ENCODE data around the gene NEK8. TPM values are rescaled to one million over a fixed set of nuclear protein-coding genes. Genes with fewer than 3 reads are reported as not detected.
A peak's percentile ranks its signal among the peaks of the same experiment; 100 is the strongest.

The NEK8 gene
- total RNA-seq (2021; fragmentation: NEBNext Ultra II Directional; extraction: Animal tissue kit (Norgen Biotek cat#: 25700)) (14.9 and 16.8 TPM in 2 replicates), polyA plus RNA-seq (2011; rRNA removed) (23.3 and 23.4 TPM in 2 replicates), polyA minus RNA-seq (2011; rRNA and poly(A)+ RNA removed) (57.7 and 64.5 TPM in 2 replicates)
- 30.0 TPM for polyA plus RNA-seq (2011; cell fraction: cytosol; rRNA removed)
- polyA plus RNA-seq (2011; cell fraction: nucleus; rRNA removed): 57.5 TPM
- 19.9 to 22.9 TPM (median 20.6 TPM) in 4 replicates for polyA plus RNA-seq (2012, experiment 1 of 2)
- 12.2 TPM for polyA plus RNA-seq (2012, experiment 2 of 2)
- polyA plus RNA-seq (2013, experiment 1 of 2): 12.7 TPM
- polyA plus RNA-seq (2013, experiment 2 of 2): 10.6 TPM
- polyA minus RNA-seq (2011; cell fraction: cytosol; rRNA and poly(A)+ RNA removed): 11.2 TPM
- polyA minus RNA-seq (2011; cell fraction: nucleus; rRNA and poly(A)+ RNA removed): 46.1 TPM
- long read RNA-seq, experiment 1, partial matches to known transcripts: 1 of 4 reads
- long read RNA-seq, experiment 1, other reads (novel, unspliced or antisense): 3 of 4 reads
- long read RNA-seq, experiment 2, partial matches to known transcripts: 1 of 3 reads
- long read RNA-seq, experiment 2, other reads (novel, unspliced or antisense): 2 of 3 reads

DNA sequence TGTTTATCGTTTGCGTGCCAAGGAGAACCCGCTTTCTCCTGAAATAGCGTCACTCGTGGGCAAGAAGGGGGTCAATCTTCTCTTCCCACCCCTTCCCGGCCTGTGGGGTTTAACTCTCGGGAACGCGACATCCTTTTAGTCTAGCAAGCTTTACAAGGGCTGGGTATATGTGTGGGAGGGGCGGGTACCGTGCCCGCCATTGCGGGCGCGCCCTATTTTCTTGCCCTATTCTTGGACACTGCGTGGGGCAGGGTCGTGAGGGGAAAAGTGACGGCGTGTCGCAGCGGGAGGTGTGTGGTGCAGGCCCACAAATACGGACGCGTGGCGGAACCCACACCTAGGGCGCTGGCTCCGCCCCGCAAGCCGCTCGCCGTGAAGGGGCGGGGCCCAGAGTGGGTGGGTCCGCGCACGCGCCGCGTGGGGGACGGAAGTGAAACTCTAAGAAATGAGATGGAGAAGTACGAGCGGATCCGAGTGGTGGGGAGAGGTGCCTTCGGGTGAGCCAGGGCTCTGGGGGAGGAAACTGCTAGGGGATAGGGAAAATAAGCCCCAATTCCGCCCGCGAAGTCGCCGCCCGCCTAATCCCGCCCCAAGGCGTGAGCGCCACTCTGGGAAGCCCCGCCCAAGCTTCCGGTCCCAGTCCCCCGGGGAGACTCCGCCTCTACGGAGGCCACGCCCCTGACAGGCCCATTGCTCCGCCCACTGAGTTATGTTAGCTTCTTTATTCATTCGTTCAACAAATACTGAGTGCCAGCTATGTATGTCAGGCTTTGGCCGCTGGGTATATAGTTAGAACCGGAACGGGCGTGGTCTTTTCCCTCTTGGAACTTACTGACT lies at the start of gene NEK8:
Gene NEK8 (plus strand): TSS at position 425 of the 837 bp plus-strand sequence. CDS start 26 bp downstream, at position 451.
- Histone ChIP-seq H3K4ac (replicated peaks; ENCODE audit: insufficient read length, low read depth, low read length) (peak within 1 kb of the TSS; percentile 99), H4K8ac (ENCODE audit: extremely low read depth, insufficient read depth, low read length) (peak within 1 kb of the TSS; percentile 97), H2AK5ac (ENCODE audit: low read depth, low read length) (peak within 1 kb of the TSS; percentile 60; the same call in 1 of the 2 replicates), H2BK120ac (replicated peaks; ENCODE audit: low read depth, low read length) (peak within 1 kb of the TSS; percentile 92), H4K5ac (ENCODE audit: insufficient read length, low read depth, low read length) (peak within 1 kb of the TSS; percentile 96), H3K56ac (replicated peaks; ENCODE audit: insufficient read length, low read depth, low read length) (peak within 1 kb of the TSS; percentile 95), H3K36me3 (ENCODE audit: control insufficient read depth in 2 of 4, insufficient read depth in 4 of 4, low read length in 3 of 4) (peaks cover under 1 to 16% (median 12%) of the 10 kb centered on the region in 4 experiments), H3K14ac (ENCODE audit: insufficient read length) (no peak within 1 kb of the TSS), H2BK20ac (ENCODE audit: low read length) (peak within 1 kb of the TSS; percentile 86; the same call in 1 of the 2 replicates), H3K27me3 (replicated peaks in 1 of 4; ENCODE audit: control insufficient read depth in 3 of 4, extremely low read depth in 1 of 4, insufficient read depth in 3 of 4, low read length in 3 of 4) (no peaks in the 10 kb centered on the region), H4K91ac (replicated peaks; ENCODE audit: insufficient read length, low read length) (peak within 1 kb of the TSS; percentile 96), H2BK15ac (ENCODE audit: low read length) (peak within 1 kb of the TSS; percentile 72; the same call in 1 of the 2 replicates), H2AFZ (ENCODE audit: low read length) (no peak within 1 kb of the TSS), H4K20me1 (replicated peaks in 1 of 2; ENCODE audit: control insufficient read depth in 1 of 2, insufficient read depth in 2 of 2, low read length in 2 of 2) (peaks cover 0 to 3% of the 10 kb centered on the region in 2 experiments), H2BK5ac (ENCODE audit: low read depth, low read length) (peak within 1 kb of the TSS; percentile 99), H3K79me2 (ENCODE audit: control insufficient read depth in 1 of 2, insufficient read depth in 2 of 2, low read length in 2 of 2) (peaks cover 0 to 7% of the 10 kb centered on the region in 2 experiments; a peak in 1 of 4 replicates), H2BK12ac (ENCODE audit: low read depth, low read length) (peak within 1 kb of the TSS; percentile 94), H3K23ac (ENCODE audit: insufficient read length) (peak within 1 kb of the TSS; percentile 32), H3K9ac (replicated peaks in 1 of 4; ENCODE audit: extremely low read depth in 1 of 4, low read depth in 3 of 4, low read length in 3 of 4) (peak within 1 kb of the TSS; percentile 79 to 89 (median 86)), H3K27ac (ENCODE audit: low read depth, low read length) (peak within 1 kb of the TSS; percentile 93), H3K18ac (ENCODE audit: extremely low read depth, low read length) (peak within 1 kb of the TSS; percentile 99), H3K23me2 (ENCODE audit: low read depth, low read length) (peaks cover 13% of the 10 kb centered on the region; the same call in 1 of the 2 replicates), H3K4me2 (ENCODE audit: insufficient read depth in 1 of 2, low read depth in 2 of 2, low read length in 2 of 2) (peak within 1 kb of the TSS; percentile 70 to 80), H3K4me3 (ENCODE audit: extremely low read depth in 1 of 4, insufficient read depth in 2 of 4, low read depth in 3 of 4, low read length in 4 of 4) (peak within 1 kb of the TSS; percentile 81 to 97 (median 89)), H3K4me1 (replicated peaks in 1 of 4; ENCODE audit: control insufficient read depth in 3 of 4, insufficient read depth in 4 of 4, low read length in 3 of 4) (0 out of 7 replicates have a peak, but pooled peaks cover 0 to 4% (median 0%) of the 10 kb centered on the region in 4 experiments), H3K9me3 (ENCODE audit: insufficient read depth in 2 of 2, low read depth in 1 of 2, low read length in 1 of 2) (no peaks in the 10 kb centered on the region), H3K79me1 (ENCODE audit: low read depth, low read length) (no peaks in the 10 kb centered on the region; the same call in 1 of the 2 replicates)
- DNase-seq (ENCODE audit: low read depth in 1 of 2, low spot score in 2 of 2) (peak in 1 of 2 experiments; percentile 99), FAIRE-seq (no peak)
- CTCF ChIA-PET (ENCODE audit: partially characterized antibody): interaction anchor here (0.9 to 16.9 kb wide), 23 partner anchors 13 to 389 kb away, joined by 3 to 316 read pairs (median 9); partner anchors contain the start of genes DHRS13, FLOT2, PROCA1 and TRAF4
- WGBS, 2 experiments (ENCODE audit: extremely low coverage in 1 of 2, insufficient coverage in 1 of 2, insufficient read length in 1 of 2, insufficient replicate concordance in 2 of 2, low coverage in 1 of 2, low lambda C conversion rate in 2 of 2, missing lambda C conversion rate in 1 of 2): 3% methylated on average over 47 of the region's 64 CpGs; no CpG with 5 or more reads in 1 of the 2 experiments
- POLR2A ChIA-PET (ENCODE audit: partially characterized antibody): interaction anchor here (0.6 to 17.6 kb wide), 25 partner anchors 9 to 1199 kb away, joined by 3 to 813 read pairs (median 5); partner anchors contain the start of genes BLTP2, DHRS13, FLOT2 and PHF12
- TF ChIP-seq CREB1 (IDR thresholded peaks at IDR 0.05) (0 out of 2 replicates have a peak, but pooled peaks have one; percentile 9), CEBPB (IDR thresholded peaks at IDR 0.05; ENCODE audit: low read depth, low read length) (no peak), ATF2 (IDR thresholded peaks at IDR 0.05; ENCODE audit: low read length) (no peak), KDM4A (IDR thresholded peaks at IDR 0.05; ENCODE audit: low read depth, low read length, severe bottlenecking) (no peak), KDM1A (IDR thresholded peaks at IDR 0.05; ENCODE audit: borderline replicate concordance, low read length) (no peak), SAP30 (IDR thresholded peaks at IDR 0.05; ENCODE audit: insufficient read depth, insufficient replicate concordance, low read length) (peak; percentile 36)
